HepG2 (cell line): Measurements from ENCODE around the gene OR8K3. TPM values are rescaled to one million over a fixed set of nuclear protein-coding genes. Genes with fewer than 3 reads are reported as not detected.

Experiments used
- ATAC-seq: fragments of 200-7000 bp; cut with Tn5 transposase; 3 replicates; pipeline ENCODE4 v1.9.1; 2020; ENCODE audit warnings: mild to moderate bottlenecking, moderate library complexity
- BruUV-seq: library from RNA; stranded (reverse); fragments of 400-500 nt; replicated peaks from 2 replicates; lab custom pipeline; 2021; lab: Mats Ljungman, UMichigan
- CTCF ChIA-PET: fragments of 300-600 bp; formaldehyde crosslinking; extraction: SDS; loops from one replicate; lab custom pipeline; 2021; ENCODE audit warnings: low total read pairs, inconsistent platforms, low intra/inter-chr PET ratio; lab: Yijun Ruan, JAX
- POLR2A ChIA-PET: fragments of 350-600 bp; sonication (Branson Sonifier 250); formaldehyde crosslinking; loops from one replicate; lab custom pipeline; 2020; ENCODE audit warnings: antibody characterized with exemption, inconsistent platforms; lab: Yijun Ruan, JAX
- DNase-seq: peaks from one replicate; pipeline ENCODE4 v3.0.0-alpha.2; 2015; ENCODE audit warnings: low spot score
- FAIRE-seq: peaks from 3 replicates; lab custom pipeline; 2011; peaks lifted over from hg19 to GRCh38; lab: Jason Lieb, UNC
- H2AFZ ChIP-seq: one replicate; pipeline ENCODE4 v1.6.1; 2011; ENCODE audit warnings: low read length, inconsistent platforms
- H3K27ac ChIP-seq: fragments of 300-600 bp; 3 replicates; pipeline ENCODE4 v1.8.0; 2011; ENCODE audit warnings: mixed run types, mild to moderate bottlenecking, mixed read lengths, low read length, inconsistent platforms; ENCODE audit not compliant: insufficient read depth; ENCODE audit errors: extremely low read length
- H3K27me3 ChIP-seq, 2 experiments: fragments of 200-600 bp in 1 of 2; 2 replicates in 1 of 2; 3 replicates in 1 of 2; pipeline versions ENCODE4 v1.6.0 to v1.8.0; 2011; ENCODE audit warnings: low read length in 2 of 2, mild to moderate bottlenecking in 2 of 2, moderate library complexity in 2 of 2, inconsistent platforms in 1 of 2; ENCODE audit not compliant: insufficient read depth in 2 of 2, control insufficient read depth in 1 of 2
- H3K36me3 ChIP-seq, 2 experiments: fragments of 200-600 bp in 1 of 2; replicated peaks in 1 of 2; 2 replicates in 1 of 2; 3 replicates in 1 of 2; pipeline versions ENCODE4 v1.5.1 to v1.8.0; 2011; ENCODE audit warnings: low read length in 2 of 2, inconsistent platforms in 1 of 2; ENCODE audit not compliant: insufficient read depth in 2 of 2, control insufficient read depth in 1 of 2
- H3K4me1 ChIP-seq: 2 replicates; pipeline ENCODE4 v1.5.1; 2012; ENCODE audit warnings: low read length, inconsistent platforms; ENCODE audit not compliant: insufficient read depth
- H3K4me2 ChIP-seq: 2 replicates; pipeline ENCODE4 v1.6.0; 2011; ENCODE audit warnings: low read depth, low read length, inconsistent platforms
- H3K4me3 ChIP-seq, 3 experiments: fragments of 200-600 bp in 1 of 3; sonication (generic), shearing (Covaris generic) in 1 of 3; replicated peaks in 1 of 3; 2 replicates each; pipeline ENCODE4 v1.5.1; 2011 to 2016; ENCODE audit warnings: low read length in 3 of 3, inconsistent platforms in 2 of 3, low read depth in 2 of 3, mild to moderate bottlenecking in 2 of 3, control low read depth in 1 of 3, mixed read lengths in 1 of 3; ENCODE audit not compliant: insufficient read depth in 1 of 3
- H3K79me2 ChIP-seq: one replicate; pipeline ENCODE4 v1.6.1; 2011; ENCODE audit warnings: low read length, inconsistent platforms; ENCODE audit not compliant: insufficient read depth
- H3K9ac ChIP-seq: 2 replicates; pipeline ENCODE4 v1.6.0; 2011; ENCODE audit warnings: mild to moderate bottlenecking, low read depth, low read length, inconsistent platforms; ENCODE audit not compliant: insufficient read depth
- H3K9me3 ChIP-seq: 2 replicates; pipeline ENCODE4 v1.5.1; 2012; ENCODE audit warnings: mild to moderate bottlenecking, low read length
- H4K20me1 ChIP-seq: 2 replicates; pipeline ENCODE4 v1.6.0; 2011; ENCODE audit warnings: inconsistent platforms, mild to moderate bottlenecking, low read length, moderate library complexity; ENCODE audit not compliant: insufficient read depth
- ARNTL ChIP-seq: sonication (generic); formaldehyde crosslinking; IDR thresholded peaks from 2 replicates; pipeline ENCODE4 v1.4.0; 2020; ENCODE audit warnings: mild to moderate bottlenecking, missing genetic modification reagents
- CCAR2 ChIP-seq: fragments of 200-400 bp; formaldehyde crosslinking; optimal IDR thresholded peaks from 2 replicates; pipeline ENCODE3; 2018; ENCODE audit warnings: low read depth, mild to moderate bottlenecking, low read length, moderate library complexity
- CEBPG ChIP-seq: IDR thresholded peaks from 2 replicates; pipeline ENCODE4 v1.6.1; 2016
- FOSL1 ChIP-seq: sonication (generic); formaldehyde crosslinking; IDR thresholded peaks from 2 replicates; pipeline ENCODE4 v1.9.0; 2021; ENCODE audit warnings: missing genetic modification reagents, borderline replicate concordance
- HOXA7 ChIP-seq: sonication (generic); formaldehyde crosslinking; IDR thresholded peaks from 2 replicates; pipeline ENCODE4 v1.8.1; 2022; ENCODE audit warnings: mild to moderate bottlenecking, missing genetic modification reagents, moderate library complexity
- NFE2L2 ChIP-seq: fragments of 150-350 bp; IDR thresholded peaks from 2 replicates; pipeline ENCODE4 v1.6.1; 2014; ENCODE audit warnings: low read length
- RBAK ChIP-seq: sonication (generic); formaldehyde crosslinking; IDR thresholded peaks from 2 replicates; pipeline ENCODE4 v1.5.1; 2020; ENCODE audit warnings: mild to moderate bottlenecking, missing genetic modification reagents
- RORA ChIP-seq: sonication (generic); formaldehyde crosslinking; IDR thresholded peaks from 2 replicates; pipeline ENCODE4 v1.5.0; 2020; ENCODE audit warnings: mild to moderate bottlenecking, missing genetic modification reagents, moderate library complexity
- SMAD9 ChIP-seq: sonication (generic); formaldehyde crosslinking; IDR thresholded peaks from 2 replicates; pipeline ENCODE4 v1.5.1; 2020; ENCODE audit warnings: mild to moderate bottlenecking, missing genetic modification reagents
- TBX3 ChIP-seq: fragments of 450-650 bp; IDR thresholded peaks from 2 replicates; pipeline ENCODE4 v1.6.1; 2017; ENCODE audit warnings: antibody characterized with exemption, mild to moderate bottlenecking, inconsistent platforms, borderline replicate concordance
- TEAD3 ChIP-seq: optimal IDR thresholded peaks from 2 replicates; pipeline ENCODE3; 2016; ENCODE audit warnings: borderline replicate concordance
- THAP11 ChIP-seq: IDR thresholded peaks from 2 replicates; pipeline ENCODE4 v1.6.1; 2016; ENCODE audit warnings: missing biosample characterization, missing genetic modification reagents
- ZNF234 ChIP-seq: sonication (generic); formaldehyde crosslinking; conservative IDR thresholded peaks from 2 replicates; pipeline ENCODE4 v1.5.1; 2020; ENCODE audit warnings: mild to moderate bottlenecking, missing genetic modification reagents
- ZNF446 ChIP-seq: sonication (generic); formaldehyde crosslinking; IDR thresholded peaks from 2 replicates; pipeline ENCODE4 v1.5.0; 2020; ENCODE audit warnings: mild to moderate bottlenecking, missing genetic modification reagents
- ZNF558 ChIP-seq: sonication (generic); formaldehyde crosslinking; IDR thresholded peaks from 2 replicates; pipeline ENCODE4 v1.9.0; 2022; ENCODE audit warnings: mild to moderate bottlenecking, missing genetic modification reagents, borderline replicate concordance
- ZNF773 ChIP-seq: sonication (generic); formaldehyde crosslinking; IDR thresholded peaks from 2 replicates; pipeline ENCODE4 v1.4.0; 2020; ENCODE audit warnings: missing genetic modification reagents, borderline replicate concordance
- ZNF777 ChIP-seq: sonication (generic); formaldehyde crosslinking; IDR thresholded peaks from 2 replicates; pipeline ENCODE4 v1.4.0; 2020; ENCODE audit warnings: missing genetic modification reagents
- ZNF878 ChIP-seq: sonication (generic); formaldehyde crosslinking; IDR thresholded peaks from 2 replicates; pipeline ENCODE4 v1.8.1; 2023; ENCODE audit warnings: mild to moderate bottlenecking, missing genetic modification reagents, moderate library complexity
- WGBS: methylation state at CpG from one replicate; pipeline ENCODE4 v1.1.6; 2017; ENCODE audit warnings: low lambda C conversion rate; 5-methylcytosine and 5-hydroxymethylcytosine counted together
- in situ Hi-C: cut with HindIII; loops from 2 replicates; pipeline ENCODE4 v1.10.0; 2017; ENCODE audit warnings: low pct_unique_long_range_greater_than_20kb; ENCODE audit not compliant: extremely low pct_ligation_motif_present
- intact Hi-C: fragments of 100-400 bp; cut with micrococcal nuclease; formaldehyde crosslinking; loops from one replicate; pipeline ENCODE4 v1.10.0; 2022; ENCODE audit not compliant: unreplicated experiment
- polyA plus RNA-seq, 8 experiments: library from polyadenylated mRNA; depleted of rRNA in 3 of 8; stranded (reverse) in 7 of 8; unstranded in 1 of 8; fragments of >200 nt; fragmentation: Illumina TruSeq in 4 of 8; extraction: Trizol in 4 of 8; gene quantifications; 2 replicates each; pipeline versions ENCODE4 v1.2.1 to v1.2.3, GENCODE V29; 2011 to 2016; ENCODE audit warnings: low read depth in 4 of 8, missing spikeins in 1 of 8, mixed read lengths in 1 of 8; ENCODE audit not compliant: insufficient read depth in 1 of 8
- total RNA-seq, 5 experiments: library from RNA; depleted of rRNA; stranded (reverse); fragments of >200 nt; fragmentation: Illumina TruSeq; extraction: Trizol; gene quantifications; 2 replicates each; pipeline ENCODE4 v1.2.3, GENCODE V29; 2016; ENCODE audit warnings: low read depth in 1 of 5
- TF ChIP-seq, protein P1 (sequence below): sonication (generic); formaldehyde crosslinking; IDR thresholded peaks from 2 replicates; pipeline ENCODE4 v1.8.1; 2023; ENCODE audit warnings: mild to moderate bottlenecking, missing genetic modification reagents
- TF ChIP-seq, protein P2 (sequence below): sonication (generic); formaldehyde crosslinking; IDR thresholded peaks from 2 replicates; pipeline ENCODE4 v1.5.1; 2020; ENCODE audit warnings: missing genetic modification reagents, mild to moderate bottlenecking, borderline replicate concordance
- TF ChIP-seq, protein P3 (sequence below): sonication (generic); formaldehyde crosslinking; IDR thresholded peaks from 2 replicates; pipeline ENCODE4 v1.5.0; 2020; ENCODE audit warnings: mild to moderate bottlenecking, missing genetic modification reagents

Gene OR8K3
- total and polyA plus RNA-seq, 2 of the 13 experiments (the other 11 are each of a cell fraction or from before 2014, with no cell fraction given) = not detected

DNA sequence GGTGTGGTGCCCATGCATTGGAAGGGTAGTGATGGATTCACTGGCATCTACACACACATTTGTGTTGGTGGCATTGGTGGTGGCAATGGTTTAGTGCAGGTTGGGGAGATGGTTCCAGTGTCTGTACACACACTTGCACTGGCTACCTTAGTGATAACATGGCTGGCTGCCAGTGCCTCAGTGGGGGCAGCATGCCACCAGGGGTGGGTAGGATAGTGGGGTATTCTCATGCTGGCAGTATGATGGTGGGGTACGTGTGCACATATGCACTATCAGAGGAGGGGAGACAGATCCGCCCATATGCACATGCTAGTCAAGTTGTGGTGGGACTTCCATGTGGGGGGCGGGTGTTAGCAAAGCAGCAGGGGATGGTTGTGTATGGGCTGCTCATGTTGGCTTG is 7.1 kb upstream of the OR8K3 start (continued):
- no peak for TF ChIP-seq ARNTL (CRISPR knock-in tag)
- no peak for TF ChIP-seq SMAD9 (CRISPR knock-in tag)

DNA sequence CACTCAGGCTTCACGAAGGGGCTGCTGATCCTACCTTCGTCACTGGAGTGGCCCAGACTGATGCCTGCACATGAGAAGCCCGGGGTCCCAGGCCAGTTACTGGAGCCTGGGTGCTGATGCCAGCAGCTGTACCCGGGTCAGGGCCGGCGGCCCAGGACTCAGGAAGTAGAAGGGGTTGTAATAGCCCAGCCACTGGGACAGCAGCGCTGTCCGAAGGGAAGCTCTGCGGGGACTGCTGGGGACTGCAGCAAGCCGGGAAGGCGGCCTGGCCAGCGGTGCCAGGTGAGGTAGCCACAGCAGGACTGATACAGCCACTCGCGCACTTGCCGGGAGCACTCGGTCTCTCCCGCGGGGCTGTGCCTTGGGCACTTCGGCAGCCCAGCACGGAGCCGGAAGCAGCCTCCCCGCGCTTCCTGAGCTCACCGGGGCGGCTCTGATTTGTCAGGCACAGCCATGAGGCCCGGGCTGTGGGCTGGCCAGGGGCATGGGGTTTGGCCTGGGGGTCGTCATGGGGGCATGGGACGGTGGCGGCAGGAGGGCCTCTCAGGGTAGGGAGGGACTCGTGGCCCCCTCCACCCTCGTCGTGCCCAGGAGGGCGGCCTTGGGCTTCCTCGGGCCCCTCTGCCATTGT is 17.0 kb downstream of the OR8K3 start:
- Histone ChIP-seq H3K27me3 (no peaks in the 10 kb centered on the region), H3K4me3 (no peak overlapping the region), H3K27ac (no peak overlapping the region), H3K79me2 (no peaks in the 10 kb centered on the region), H3K4me2 (no peak overlapping the region), H3K36me3 (no peaks in the 10 kb centered on the region), H2AFZ (no peak overlapping the region), H3K9me3 (peaks cover 14% of the 10 kb centered on the region; the same call in 1 of the 2 replicates), H3K4me1 (no peaks in the 10 kb centered on the region), H3K9ac (no peak overlapping the region), H4K20me1 (no peaks in the 10 kb centered on the region)
- DNase-seq (no peak), ATAC-seq (no peak), FAIRE-seq (no peak)
- intact Hi-C loops = no loop called here
- TF ChIP-seq RBAK (CRISPR knock-in tag) = no peak
- no peak for TF ChIP-seq FOSL1 (CRISPR knock-in tag)
- TF ChIP-seq, protein P1, sequence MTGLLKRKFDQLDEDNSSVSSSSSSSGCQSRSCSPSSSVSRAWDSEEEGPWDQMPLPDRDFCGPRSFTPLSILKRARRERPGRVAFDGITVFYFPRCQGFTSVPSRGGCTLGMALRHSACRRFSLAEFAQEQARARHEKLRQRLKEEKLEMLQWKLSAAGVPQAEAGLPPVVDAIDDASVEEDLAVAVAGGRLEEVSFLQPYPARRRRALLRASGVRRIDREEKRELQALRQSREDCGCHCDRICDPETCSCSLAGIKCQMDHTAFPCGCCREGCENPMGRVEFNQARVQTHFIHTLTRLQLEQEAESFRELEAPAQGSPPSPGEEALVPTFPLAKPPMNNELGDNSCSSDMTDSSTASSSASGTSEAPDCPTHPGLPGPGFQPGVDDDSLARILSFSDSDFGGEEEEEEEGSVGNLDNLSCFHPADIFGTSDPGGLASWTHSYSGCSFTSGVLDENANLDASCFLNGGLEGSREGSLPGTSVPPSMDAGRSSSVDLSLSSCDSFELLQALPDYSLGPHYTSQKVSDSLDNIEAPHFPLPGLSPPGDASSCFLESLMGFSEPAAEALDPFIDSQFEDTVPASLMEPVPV = no peak
- TF ChIP-seq RORA = no peak
- TF ChIP-seq, protein P2, sequence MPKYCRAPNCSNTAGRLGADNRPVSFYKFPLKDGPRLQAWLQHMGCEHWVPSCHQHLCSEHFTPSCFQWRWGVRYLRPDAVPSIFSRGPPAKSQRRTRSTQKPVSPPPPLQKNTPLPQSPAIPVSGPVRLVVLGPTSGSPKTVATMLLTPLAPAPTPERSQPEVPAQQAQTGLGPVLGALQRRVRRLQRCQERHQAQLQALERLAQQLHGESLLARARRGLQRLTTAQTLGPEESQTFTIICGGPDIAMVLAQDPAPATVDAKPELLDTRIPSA (CRISPR knock-in tag) = no peak
- no peak for TF ChIP-seq TEAD3 (CRISPR knock-in tag)
- TF ChIP-seq CCAR2 = no peak
- TF ChIP-seq ZNF878 = no peak
- no peak for TF ChIP-seq ZNF446 (CRISPR knock-in tag)
- no peak for TF ChIP-seq ZNF773 (CRISPR knock-in tag)
- no peak for TF ChIP-seq NFE2L2
- TF ChIP-seq CEBPG (CRISPR knock-in tag) = no peak
- no peak for TF ChIP-seq HOXA7 (CRISPR knock-in tag)
- TF ChIP-seq, protein P3, sequence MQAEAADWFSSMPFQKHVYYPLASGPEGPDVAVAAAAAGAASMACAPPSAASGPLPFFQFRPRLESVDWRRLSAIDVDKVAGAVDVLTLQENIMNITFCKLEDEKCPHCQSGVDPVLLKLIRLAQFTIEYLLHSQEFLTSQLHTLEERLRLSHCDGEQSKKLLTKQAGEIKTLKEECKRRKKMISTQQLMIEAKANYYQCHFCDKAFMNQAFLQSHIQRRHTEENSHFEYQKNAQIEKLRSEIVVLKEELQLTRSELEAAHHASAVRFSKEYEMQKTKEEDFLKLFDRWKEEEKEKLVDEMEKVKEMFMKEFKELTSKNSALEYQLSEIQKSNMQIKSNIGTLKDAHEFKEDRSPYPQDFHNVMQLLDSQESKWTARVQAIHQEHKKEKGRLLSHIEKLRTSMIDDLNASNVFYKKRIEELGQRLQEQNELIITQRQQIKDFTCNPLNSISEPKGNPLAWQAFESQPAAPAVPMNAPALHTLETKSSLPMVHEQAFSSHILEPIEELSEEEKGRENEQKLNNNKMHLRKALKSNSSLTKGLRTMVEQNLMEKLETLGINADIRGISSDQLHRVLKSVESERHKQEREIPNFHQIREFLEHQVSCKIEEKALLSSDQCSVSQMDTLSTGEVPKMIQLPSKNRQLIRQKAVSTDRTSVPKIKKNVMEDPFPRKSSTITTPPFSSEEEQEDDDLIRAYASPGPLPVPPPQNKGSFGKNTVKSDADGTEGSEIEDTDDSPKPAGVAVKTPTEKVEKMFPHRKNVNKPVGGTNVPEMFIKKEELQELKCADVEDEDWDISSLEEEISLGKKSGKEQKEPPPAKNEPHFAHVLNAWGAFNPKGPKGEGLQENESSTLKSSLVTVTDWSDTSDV (CRISPR knock-in tag) = no peak
- no peak for TF ChIP-seq ZNF558 (CRISPR knock-in tag)
- TF ChIP-seq ZNF777 (CRISPR knock-in tag) = no peak
- TF ChIP-seq ZNF234 (CRISPR knock-in tag) = no peak
- no peak for TF ChIP-seq TBX3
- no peak for TF ChIP-seq THAP11 (CRISPR knock-in tag)
- POLR2A ChIA-PET = no interaction called here
- CTCF ChIA-PET = no interaction called here
- in situ Hi-C loops = no loop called here
- WGBS = 22% methylated on average over 7 of the region's 34 CpGs
- no TSS peak for BruUV-seq
